Measurements from ENCODE around the gene CFI. TPM values are rescaled to one million over a fixed set of nuclear protein-coding genes. Genes with fewer than 3 reads are reported as not detected.

Gene CFI
- polyA plus RNA-seq, 1 donor: 6.5 TPM

Other genes with a start within 250 kb of the CFI start
- 10.6 TPM for gene MCUB, start 241.8 kb downstream of the CFI start, polyA plus RNA-seq (ENCODE audit: insufficient read length)
- gene CASP6, start 98.6 kb downstream of the CFI start, polyA plus RNA-seq (ENCODE audit: insufficient read length): 13.9 TPM
- 17.5 TPM for gene PLA2G12A, start 71.9 kb downstream of the CFI start, polyA plus RNA-seq (ENCODE audit: insufficient read length)
- gene GAR1, start 13.8 kb upstream of the CFI start, polyA plus RNA-seq (ENCODE audit: insufficient read length): 28.1 TPM
- 0.28 TPM for gene RRH, start 26.0 kb upstream of the CFI start, polyA plus RNA-seq (ENCODE audit: insufficient read length)
- 0.20 TPM for gene LRIT3, start 46.1 kb upstream of the CFI start, polyA plus RNA-seq (ENCODE audit: insufficient read length)
- 10.3 TPM for gene EGF, start 110.9 kb upstream of the CFI start, polyA plus RNA-seq (ENCODE audit: insufficient read length)

Measured in forelimb muscle (tissue), 1 donor.